HCT116 (cell line): Measurements from ENCODE around the gene RELCH. TPM values are rescaled to one million over a fixed set of nuclear protein-coding genes. Genes with fewer than 3 reads are reported as not detected.

Experiments
- ATAC-seq: fragments of 200-7000 bp; cut with Tn5 transposase; 2 replicates; pipeline ENCODE4 v1.9.1; 2020; ENCODE audit warnings: mild to moderate bottlenecking, moderate library complexity
- BruUV-seq: library from RNA; stranded (reverse); fragments of 400-500 nt; replicated peaks from 2 replicates; lab custom pipeline; 2021; lab: Mats Ljungman, UMichigan
- CTCF ChIA-PET: fragments of 300-600 bp; sonication (Branson Sonifier 250); formaldehyde crosslinking; loops from one replicate; lab custom pipeline; 2021; ENCODE audit warnings: antibody characterized with exemption; lab: Charles Lee
- POLR2A ChIA-PET: fragments of 300-600, 350-600 bp; sonication (Branson Sonifier 250); formaldehyde crosslinking; loops from one replicate; lab custom pipeline; 2021; ENCODE audit warnings: antibody characterized with exemption; lab: Charles Lee
- RAD21 ChIA-PET, 2 experiments: fragments of 300-600 bp; sonication (Branson Sonifier 250); formaldehyde crosslinking; loops; one replicate each; lab custom pipeline; 2023; ENCODE audit warnings: low total read pairs in 2 of 2; ENCODE audit not compliant: uncharacterized antibody in 2 of 2, unreplicated experiment in 2 of 2, low non-redundant PET in 1 of 2; lab: Charles Lee
- DNase-seq: peaks from one replicate; pipeline ENCODE4 v3.0.0-alpha.2; 2010; ENCODE audit warnings: low read depth, low spot score
- H2AFZ ChIP-seq: fragments of 200-600 bp; shearing (Covaris generic), sonication (generic); 2 replicates; pipeline ENCODE4 v1.6.1; 2017; ENCODE audit warnings: low read depth, mixed run types, mixed read lengths, antibody characterized with exemption, low read length; ENCODE audit not compliant: poor library complexity, severe bottlenecking
- H3K27ac ChIP-seq: 2 replicates; pipeline ENCODE4 v1.5.1; 2012; ENCODE audit warnings: low read depth, low read length
- H3K27me3 ChIP-seq: fragments of 200-600 bp; sonication (generic); 2 replicates; pipeline ENCODE4 v1.6.1; 2016; ENCODE audit warnings: mixed run types, low read length, mixed read lengths; ENCODE audit not compliant: insufficient read depth
- H3K36me3 ChIP-seq, 2 experiments: fragments of 200-500 bp in 1 of 2; fragments of 200-600 bp in 1 of 2; sonication (Bioruptor generic) in 1 of 2; sonication (generic) in 1 of 2; 2 replicates each; pipeline versions ENCODE4 v1.5.1 to v1.6.1; 2014 to 2016; ENCODE audit warnings: low read length in 2 of 2, inconsistent platforms in 1 of 2, mixed read lengths in 1 of 2, mixed run types in 1 of 2; ENCODE audit not compliant: insufficient read depth in 2 of 2, control insufficient read depth in 1 of 2
- H3K4me1 ChIP-seq, 2 experiments: fragments of 200-600 bp in 1 of 2; sonication (generic) in 1 of 2; 2 replicates each; pipeline versions ENCODE4 v1.5.1 to v1.6.1; 2012 to 2017; ENCODE audit warnings: low read length in 2 of 2, inconsistent platforms in 1 of 2, mild to moderate bottlenecking in 1 of 2, mixed read lengths in 1 of 2, mixed run types in 1 of 2, moderate library complexity in 1 of 2; ENCODE audit not compliant: insufficient read depth in 2 of 2, control insufficient read depth in 1 of 2
- H3K4me2 ChIP-seq: fragments of 200-600 bp; sonication (generic); 2 replicates; pipeline ENCODE4 v1.6.1; 2017; ENCODE audit warnings: mixed run types, low read length, mixed read lengths
- H3K4me3 ChIP-seq, 2 experiments: fragments of 200-600 bp in 1 of 2; sonication (generic) in 1 of 2; replicated peaks in 1 of 2; 2 replicates each; pipeline ENCODE4 v1.5.1; 2011 to 2016; ENCODE audit warnings: low read length in 2 of 2, control low read depth in 1 of 2, low read depth in 1 of 2, mild to moderate bottlenecking in 1 of 2, mixed read lengths in 1 of 2, mixed run types in 1 of 2
- H3K79me2 ChIP-seq: fragments of 200-600 bp; sonication (generic); 2 replicates; pipeline ENCODE4 v1.6.1; 2017; ENCODE audit warnings: mild to moderate bottlenecking, mixed run types, low read length, moderate library complexity, mixed read lengths; ENCODE audit not compliant: insufficient read depth
- H3K9ac ChIP-seq: fragments of 200-600 bp; sonication (generic); 2 replicates; pipeline ENCODE4 v1.6.1; 2016; ENCODE audit warnings: low read length, mixed read lengths
- H3K9me2 ChIP-seq: fragments of 200-600 bp; sonication (generic), shearing (Covaris generic); 2 replicates; pipeline ENCODE4 v1.6.1; 2017; ENCODE audit warnings: mixed run types, mild to moderate bottlenecking, moderate library complexity; ENCODE audit not compliant: insufficient read depth
- H3K9me3 ChIP-seq, 2 experiments: fragments of 200-500 bp in 1 of 2; fragments of 200-600 bp in 1 of 2; sonication (Bioruptor generic) in 1 of 2; sonication (generic) in 1 of 2; 2 replicates each; pipeline ENCODE4 v1.6.1; 2014 to 2017; ENCODE audit warnings: low read length in 2 of 2, mixed read lengths in 2 of 2, inconsistent platforms in 1 of 2, low read depth in 1 of 2, mild to moderate bottlenecking in 1 of 2, mixed run types in 1 of 2, moderate library complexity in 1 of 2; ENCODE audit not compliant: control insufficient read depth in 1 of 2, insufficient read depth in 1 of 2
- H4K20me1 ChIP-seq: fragments of 200-600 bp; sonication (generic), shearing (Covaris generic); 2 replicates; pipeline ENCODE4 v1.6.1; 2017; ENCODE audit warnings: mixed run types, mild to moderate bottlenecking, moderate library complexity; ENCODE audit not compliant: insufficient read depth
- CBX3 ChIP-seq: IDR thresholded peaks from 2 replicates; pipeline ENCODE4 v1.6.1; 2012; ENCODE audit warnings: low read depth
- CEBPB ChIP-seq: IDR thresholded peaks from 2 replicates; pipeline ENCODE4 v1.6.1; 2012; ENCODE audit warnings: low read depth
- EGR1 ChIP-seq: IDR thresholded peaks from 2 replicates; pipeline ENCODE4 v1.6.1; 2012; ENCODE audit warnings: low read depth
- ELF1 ChIP-seq: IDR thresholded peaks from 2 replicates; pipeline ENCODE4 v1.6.1; 2012; ENCODE audit warnings: low read depth, borderline replicate concordance
- EZH2 ChIP-seq: fragments of 200-600 bp; sonication (generic); IDR thresholded peaks from 2 replicates; pipeline ENCODE4 v1.6.1; 2017; ENCODE audit warnings: antibody characterized with exemption, mixed run types
- EZH2phosphoT487 ChIP-seq: fragments of 200-600 bp; IDR thresholded peaks from 2 replicates; pipeline ENCODE4 v1.6.1; 2018; ENCODE audit warnings: antibody characterized with exemption, borderline replicate concordance
- FOSL1 ChIP-seq: IDR thresholded peaks from 2 replicates; pipeline ENCODE4 v1.6.1; 2012; ENCODE audit warnings: low read depth
- JUND ChIP-seq: IDR thresholded peaks from 2 replicates; pipeline ENCODE4 v1.6.1; 2012
- POLR2A ChIP-seq: IDR thresholded peaks from 2 replicates; pipeline ENCODE4 v1.7.0; 2011; ENCODE audit warnings: borderline replicate concordance; ENCODE audit not compliant: insufficient read depth, insufficient read length; ENCODE audit errors: extremely low read depth
- RAD21 ChIP-seq: IDR thresholded peaks from 2 replicates; pipeline ENCODE4 v1.6.1; 2012; ENCODE audit warnings: low read depth, mild to moderate bottlenecking
- SIN3A ChIP-seq: IDR thresholded peaks from 2 replicates; pipeline ENCODE4 v1.6.1; 2012; ENCODE audit warnings: low read depth
- SP1 ChIP-seq: IDR thresholded peaks from 2 replicates; pipeline ENCODE4 v1.6.1; 2012; ENCODE audit warnings: low read depth
- SRF ChIP-seq: IDR thresholded peaks from 2 replicates; pipeline ENCODE4 v1.6.1; 2012; ENCODE audit warnings: low read depth
- TCF7L2 ChIP-seq: IDR thresholded peaks from 2 replicates; pipeline ENCODE4 v1.7.0; 2011; ENCODE audit warnings: borderline replicate concordance, inconsistent platforms; ENCODE audit not compliant: insufficient read depth, insufficient read length; ENCODE audit errors: extremely low read depth
- YY1 ChIP-seq: IDR thresholded peaks from 2 replicates; pipeline ENCODE4 v1.6.1; 2011; ENCODE audit warnings: low read length, low read depth, moderate library complexity, mild to moderate bottlenecking; ENCODE audit not compliant: insufficient replicate concordance; ENCODE audit errors: extremely low read depth
- intact Hi-C: fragments of 100-400 bp; cut with micrococcal nuclease; formaldehyde crosslinking; loops from 2 replicates; pipeline ENCODE4 v1.10.0; 2022
- total RNA-seq: library from RNA; stranded (reverse); gene quantifications from one replicate; pipeline ENCODE4 v1.2.1, GENCODE V29; 2021; ENCODE audit not compliant: unreplicated experiment
- TF ChIP-seq, protein P1 (sequence below): IDR thresholded peaks from 2 replicates; pipeline ENCODE4 v1.6.1; 2011; ENCODE audit warnings: mild to moderate bottlenecking, low read length, moderate library complexity; ENCODE audit not compliant: insufficient replicate concordance; ENCODE audit errors: extremely low read depth
- TF ChIP-seq, protein P2 (sequence below): IDR thresholded peaks from 2 replicates; pipeline ENCODE4 v1.6.1; 2012; ENCODE audit warnings: low read depth
- TF ChIP-seq, protein P3 (sequence below): IDR thresholded peaks from 2 replicates; pipeline ENCODE4 v1.6.1; 2012
- TF ChIP-seq, protein P4 (sequence below), 3 experiments: fragments of 200-600 bp in 1 of 3; sonication (generic) in 1 of 3; IDR thresholded peaks in 2 of 3; conservative IDR thresholded peaks in 1 of 3; 2 replicates each; pipeline ENCODE4 v1.5.1; 2012 to 2017; ENCODE audit warnings: low read depth in 2 of 3, low read length in 2 of 3, antibody characterized with exemption in 1 of 3, borderline replicate concordance in 1 of 3, control low read depth in 1 of 3, mild to moderate bottlenecking in 1 of 3, mixed read lengths in 1 of 3, mixed run types in 1 of 3, moderate library complexity in 1 of 3; ENCODE audit not compliant: insufficient read depth in 1 of 3

Gene RELCH
- total RNA-seq, 1 experiment from 2014 or later: 17.4 TPM

DNA sequence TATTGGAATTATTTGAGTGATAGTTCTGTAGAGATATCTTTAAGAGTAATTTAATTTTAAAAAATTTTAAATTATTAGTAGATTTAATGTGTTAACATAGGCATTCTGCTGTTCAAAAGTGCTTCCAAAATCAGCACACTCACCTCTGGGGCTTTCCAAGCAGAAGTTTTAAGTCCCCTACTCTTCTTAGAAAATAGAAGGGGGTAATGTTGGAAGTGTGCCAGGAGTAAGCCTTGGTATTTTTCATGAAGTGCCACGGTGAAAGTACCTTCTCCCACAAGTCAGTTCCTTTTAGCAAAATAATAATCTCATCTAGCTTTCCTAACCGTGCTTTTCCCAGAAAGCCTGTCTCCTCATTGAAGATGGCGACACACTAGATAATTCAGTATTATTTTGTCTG is 134.1 kb downstream of the RELCH start:
- ATAC-seq: no peak
- H3K4me3 ChIP-seq: no peak overlapping the region
- no peak overlapping the region for H2AFZ ChIP-seq
- no peak for DNase-seq
- no peaks in the 10 kb centered on the region for H3K79me2 ChIP-seq
- CTCF ChIA-PET: no interaction called here
- H3K9me3 ChIP-seq: no peaks in the 10 kb centered on the region
- H3K27me3 ChIP-seq: peaks cover 13% of the 10 kb centered on the region; the same call in 1 of the 2 replicates
- H4K20me1 ChIP-seq: no peaks in the 10 kb centered on the region
- RAD21 ChIA-PET: no interaction called here
- no peak overlapping the region for H3K27ac ChIP-seq
- intact Hi-C loops: no loop called here
- H3K36me3 ChIP-seq: no peaks in the 10 kb centered on the region
- POLR2A ChIA-PET: no interaction called here
- H3K4me2 ChIP-seq: no peak overlapping the region
- H3K9me2 ChIP-seq: no peaks in the 10 kb centered on the region
- H3K9ac ChIP-seq: no peak overlapping the region
- TF ChIP-seq, protein P1, sequence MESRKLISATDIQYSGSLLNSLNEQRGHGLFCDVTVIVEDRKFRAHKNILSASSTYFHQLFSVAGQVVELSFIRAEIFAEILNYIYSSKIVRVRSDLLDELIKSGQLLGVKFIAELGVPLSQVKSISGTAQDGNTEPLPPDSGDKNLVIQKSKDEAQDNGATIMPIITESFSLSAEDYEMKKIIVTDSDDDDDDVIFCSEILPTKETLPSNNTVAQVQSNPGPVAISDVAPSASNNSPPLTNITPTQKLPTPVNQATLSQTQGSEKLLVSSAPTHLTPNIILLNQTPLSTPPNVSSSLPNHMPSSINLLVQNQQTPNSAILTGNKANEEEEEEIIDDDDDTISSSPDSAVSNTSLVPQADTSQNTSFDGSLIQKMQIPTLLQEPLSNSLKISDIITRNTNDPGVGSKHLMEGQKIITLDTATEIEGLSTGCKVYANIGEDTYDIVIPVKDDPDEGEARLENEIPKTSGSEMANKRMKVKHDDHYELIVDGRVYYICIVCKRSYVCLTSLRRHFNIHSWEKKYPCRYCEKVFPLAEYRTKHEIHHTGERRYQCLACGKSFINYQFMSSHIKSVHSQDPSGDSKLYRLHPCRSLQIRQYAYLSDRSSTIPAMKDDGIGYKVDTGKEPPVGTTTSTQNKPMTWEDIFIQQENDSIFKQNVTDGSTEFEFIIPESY: no peak
- TF ChIP-seq POLR2A (no peak), EGR1 (no peak), FOSL1 (no peak), EZH2phosphoT487 (no peak), RAD21 (no peak), SRF (no peak), CEBPB (no peak), CBX3 (no peak), TCF7L2 (no peak), SIN3A (no peak), ELF1 (no peak), JUND (no peak), YY1 (no peak), EZH2 (no peak), SP1 (no peak)
- TF ChIP-seq, protein P2, sequence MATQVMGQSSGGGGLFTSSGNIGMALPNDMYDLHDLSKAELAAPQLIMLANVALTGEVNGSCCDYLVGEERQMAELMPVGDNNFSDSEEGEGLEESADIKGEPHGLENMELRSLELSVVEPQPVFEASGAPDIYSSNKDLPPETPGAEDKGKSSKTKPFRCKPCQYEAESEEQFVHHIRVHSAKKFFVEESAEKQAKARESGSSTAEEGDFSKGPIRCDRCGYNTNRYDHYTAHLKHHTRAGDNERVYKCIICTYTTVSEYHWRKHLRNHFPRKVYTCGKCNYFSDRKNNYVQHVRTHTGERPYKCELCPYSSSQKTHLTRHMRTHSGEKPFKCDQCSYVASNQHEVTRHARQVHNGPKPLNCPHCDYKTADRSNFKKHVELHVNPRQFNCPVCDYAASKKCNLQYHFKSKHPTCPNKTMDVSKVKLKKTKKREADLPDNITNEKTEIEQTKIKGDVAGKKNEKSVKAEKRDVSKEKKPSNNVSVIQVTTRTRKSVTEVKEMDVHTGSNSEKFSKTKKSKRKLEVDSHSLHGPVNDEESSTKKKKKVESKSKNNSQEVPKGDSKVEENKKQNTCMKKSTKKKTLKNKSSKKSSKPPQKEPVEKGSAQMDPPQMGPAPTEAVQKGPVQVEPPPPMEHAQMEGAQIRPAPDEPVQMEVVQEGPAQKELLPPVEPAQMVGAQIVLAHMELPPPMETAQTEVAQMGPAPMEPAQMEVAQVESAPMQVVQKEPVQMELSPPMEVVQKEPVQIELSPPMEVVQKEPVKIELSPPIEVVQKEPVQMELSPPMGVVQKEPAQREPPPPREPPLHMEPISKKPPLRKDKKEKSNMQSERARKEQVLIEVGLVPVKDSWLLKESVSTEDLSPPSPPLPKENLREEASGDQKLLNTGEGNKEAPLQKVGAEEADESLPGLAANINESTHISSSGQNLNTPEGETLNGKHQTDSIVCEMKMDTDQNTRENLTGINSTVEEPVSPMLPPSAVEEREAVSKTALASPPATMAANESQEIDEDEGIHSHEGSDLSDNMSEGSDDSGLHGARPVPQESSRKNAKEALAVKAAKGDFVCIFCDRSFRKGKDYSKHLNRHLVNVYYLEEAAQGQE: no peak
- TF ChIP-seq, protein P3, sequence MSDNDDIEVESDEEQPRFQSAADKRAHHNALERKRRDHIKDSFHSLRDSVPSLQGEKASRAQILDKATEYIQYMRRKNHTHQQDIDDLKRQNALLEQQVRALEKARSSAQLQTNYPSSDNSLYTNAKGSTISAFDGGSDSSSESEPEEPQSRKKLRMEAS: no peak
- TF ChIP-seq, protein P4, sequence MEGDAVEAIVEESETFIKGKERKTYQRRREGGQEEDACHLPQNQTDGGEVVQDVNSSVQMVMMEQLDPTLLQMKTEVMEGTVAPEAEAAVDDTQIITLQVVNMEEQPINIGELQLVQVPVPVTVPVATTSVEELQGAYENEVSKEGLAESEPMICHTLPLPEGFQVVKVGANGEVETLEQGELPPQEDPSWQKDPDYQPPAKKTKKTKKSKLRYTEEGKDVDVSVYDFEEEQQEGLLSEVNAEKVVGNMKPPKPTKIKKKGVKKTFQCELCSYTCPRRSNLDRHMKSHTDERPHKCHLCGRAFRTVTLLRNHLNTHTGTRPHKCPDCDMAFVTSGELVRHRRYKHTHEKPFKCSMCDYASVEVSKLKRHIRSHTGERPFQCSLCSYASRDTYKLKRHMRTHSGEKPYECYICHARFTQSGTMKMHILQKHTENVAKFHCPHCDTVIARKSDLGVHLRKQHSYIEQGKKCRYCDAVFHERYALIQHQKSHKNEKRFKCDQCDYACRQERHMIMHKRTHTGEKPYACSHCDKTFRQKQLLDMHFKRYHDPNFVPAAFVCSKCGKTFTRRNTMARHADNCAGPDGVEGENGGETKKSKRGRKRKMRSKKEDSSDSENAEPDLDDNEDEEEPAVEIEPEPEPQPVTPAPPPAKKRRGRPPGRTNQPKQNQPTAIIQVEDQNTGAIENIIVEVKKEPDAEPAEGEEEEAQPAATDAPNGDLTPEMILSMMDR (IDR thresholded peaks at IDR 0.05 in 2 of 3, conservative IDR thresholded peaks at IDR 0.05 in 1 of 3; ENCODE audit: borderline replicate concordance in 1 of 3, insufficient read depth in 1 of 3, low read depth in 2 of 3, low read length in 2 of 3): no peak
- TF ChIP-seq, all 23 proteins: peak for 0
- BruUV-seq: no TSS peak
- H3K4me1 ChIP-seq: peaks cover 2 to 10% of the 10 kb centered on the region in 2 experiments; a peak in 2 of 4 replicates
